Gastrocnemius medialis (tissue), 4 donors: ENCODE measurements around the gene MSTN. TPM values are rescaled to one million over a fixed set of nuclear protein-coding genes. Genes with fewer than 3 reads are reported as not detected.

Experiments
- ATAC-seq, 2 donors: fragments of 150-250 bp; one replicate each; pipeline ENCODE4 v1.9.1; 2016
- DNase-seq, 2 donors: peaks; one replicate each; pipeline ENCODE4 v3.0.0-alpha.2; 2019
- H3K27ac ChIP-seq, 4 donors: fragments of 200-600 bp; sonication (generic); 1 replicate in 1 of 4; 2 replicates in 3 of 4; pipeline ENCODE4 v1.5.1; 2016 to 2018; ENCODE audit warnings: mild to moderate bottlenecking in 2 of 4, moderate library complexity in 1 of 4
- H3K27me3 ChIP-seq, 3 donors: fragments of 200-600 bp; sonication (generic) in 2 of 3; 1 replicate in 1 of 3; 2 replicates in 2 of 3; pipeline versions ENCODE4 v1.5.1 to v1.6.0; 2016 to 2019; ENCODE audit warnings: mild to moderate bottlenecking in 1 of 3, moderate library complexity in 1 of 3
- H3K36me3 ChIP-seq, 2 donors: fragments of 200-600 bp; sonication (generic) in 1 of 2; one replicate each; pipeline ENCODE4 v1.5.1; 2017 to 2018
- H3K4me1 ChIP-seq, 2 donors: fragments of 200-600 bp; sonication (generic) in 1 of 2; one replicate each; pipeline ENCODE4 v1.5.1; 2016 to 2017; ENCODE audit warnings: mild to moderate bottlenecking in 2 of 2
- H3K4me3 ChIP-seq, 4 donors: fragments of 200-600 bp; sonication (generic) in 3 of 4; 1 replicate in 1 of 4; 2 replicates in 3 of 4; pipeline ENCODE4 v1.5.1; 2016 to 2019; ENCODE audit warnings: mild to moderate bottlenecking in 2 of 4
- H3K9me3 ChIP-seq, 3 donors: fragments of 200-600 bp; sonication (generic) in 2 of 3; 1 replicate in 1 of 3; 2 replicates in 2 of 3; pipeline ENCODE4 v1.5.1; 2016 to 2019
- CTCF ChIP-seq, 5 experiments: fragments of 450-650 bp in 3 of 5; fragments of 200-600 bp in 2 of 5; sonication (generic) in 2 of 5; IDR thresholded peaks in 4 of 5; conservative IDR thresholded peaks in 1 of 5; 1 replicate in 4 of 5; 2 replicates in 1 of 5; pipeline ENCODE4 v1.5.1; 2016 to 2019; ENCODE audit warnings: antibody characterized with exemption in 5 of 5, mild to moderate bottlenecking in 3 of 5, moderate library complexity in 3 of 5
- POLR2A ChIP-seq, 2 donors: fragments of 450-650 bp; IDR thresholded peaks; one replicate each; pipeline ENCODE4 v1.6.1; 2017; ENCODE audit warnings: antibody characterized with exemption in 2 of 2, mild to moderate bottlenecking in 2 of 2, moderate library complexity in 2 of 2
- in situ Hi-C, 4 donors: fragments of 200-750 bp; cut with MboI; loops; one replicate each; pipeline versions ENCODE4 v1.15.0 to v1.8.0; 2017; ENCODE audit warnings: low sequenced_read_pairs in 4 of 4
- intact Hi-C: fragments of 100-400 bp; cut with DNase I; formaldehyde crosslinking; loops from one replicate; pipeline ENCODE4 v1.15.1; 2023; ENCODE audit warnings: low total_unique reads
- total RNA-seq, 4 donors: library from RNA; depleted of rRNA; stranded (reverse); fragments of >200 nt; gene quantifications; one replicate each; pipeline versions ENCODE4 v1.1.0 to v1.2.3, GENCODE V29; 2016

MSTN gene
- total RNA-seq, 4 donors from 2014 or later: 0.11 to 6.2 (median 1.2) TPM

GRCh38 chr2:190080527-190081049 is 18.1 kb upstream of the MSTN start:
- in situ Hi-C loops (loop anchor here (10.0 to 25.0 kb wide), 7 partner anchors 94 to 732 kb away; a partner anchor contains a TSS), intact Hi-C loops (no loop called here)
- no peak overlapping the region for H3K4me3 ChIP-seq
- DNase-seq (no peak), ATAC-seq (peak in 1 of 2 donors; percentile 30)
- H3K4me1 ChIP-seq: no peaks in the 10 kb centered on the region
- H3K36me3 ChIP-seq: no peaks in the 10 kb centered on the region
- TF ChIP-seq POLR2A (IDR thresholded peaks at IDR 0.05) (no peak), CTCF (IDR thresholded peaks at IDR 0.05 in 4 of 5, conservative IDR thresholded peaks at IDR 0.05 in 1 of 5) (no peak)
- no peak overlapping the region for H3K27ac ChIP-seq
- no peaks in the 10 kb centered on the region for H3K27me3 ChIP-seq
- H3K9me3 ChIP-seq: peaks cover 0 to 10% (median 0%) of the 10 kb centered on the region in 3 donors

DNA sequence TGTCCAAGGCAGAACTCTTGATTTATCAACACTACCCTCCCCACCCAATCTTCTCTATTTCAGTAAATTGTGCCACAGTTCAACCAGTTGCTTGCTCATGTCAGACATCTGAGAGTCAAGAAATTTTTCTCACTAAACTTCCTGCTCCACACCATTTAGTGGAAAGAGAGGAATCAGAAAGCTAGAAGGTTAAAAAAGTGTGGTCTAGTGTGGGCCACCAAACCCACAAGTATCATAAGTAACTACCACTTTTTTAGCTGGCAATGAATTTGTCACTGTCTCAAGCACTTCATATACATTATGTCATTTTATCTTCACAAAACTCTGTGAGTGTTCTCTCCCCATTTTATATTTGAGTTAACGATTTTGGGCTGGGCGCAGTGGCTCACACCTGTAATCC is 16.6 kb upstream of the MSTN start:
- no peak for ATAC-seq
- no peaks in the 10 kb centered on the region for H3K4me1 ChIP-seq
- intact Hi-C loops: no loop called here

DNA sequence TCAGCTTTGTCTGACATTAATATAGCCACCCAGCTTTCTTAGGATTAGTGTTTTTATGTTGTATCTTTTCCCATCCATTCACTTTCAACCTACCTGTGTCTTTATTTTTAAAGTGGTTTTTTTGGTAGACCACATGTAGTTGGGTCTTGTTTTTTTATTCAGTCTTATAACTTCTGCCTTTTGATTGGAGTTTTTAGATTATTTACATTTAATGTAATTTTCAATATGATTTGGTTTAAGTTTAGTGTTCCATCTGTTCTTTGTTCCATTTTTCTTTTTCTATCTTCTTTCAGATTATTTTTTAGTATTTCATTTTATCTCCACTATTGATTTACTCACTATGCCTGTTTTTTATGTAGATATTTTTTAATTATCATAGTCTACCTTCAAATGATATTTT is 13.1 kb upstream of the MSTN start:
- DNase-seq (no peak), ATAC-seq (no peak)
- no peak overlapping the region for H3K27ac ChIP-seq
- no peaks in the 10 kb centered on the region for H3K36me3 ChIP-seq
- no peaks in the 10 kb centered on the region for H3K27me3 ChIP-seq
- H3K9me3 ChIP-seq: peaks cover 0 to 12% (median 0%) of the 10 kb centered on the region in 3 donors
- intact Hi-C loops (no loop called here), in situ Hi-C loops (loop anchor here (10.0 to 25.0 kb wide), 5 partner anchors 112 to 737 kb away; a partner anchor contains a TSS)
- H3K4me1 ChIP-seq: no peaks in the 10 kb centered on the region
- TF ChIP-seq CTCF (IDR thresholded peaks at IDR 0.05 in 4 of 5, conservative IDR thresholded peaks at IDR 0.05 in 1 of 5) (no peak), POLR2A (IDR thresholded peaks at IDR 0.05) (no peak)
- no peak overlapping the region for H3K4me3 ChIP-seq

More for the DNA sequence above, 16.6 kb upstream of the MSTN start:
- peaks cover 0 to 12% (median 0%) of the 10 kb centered on the region in 3 donors for H3K9me3 ChIP-seq
- in situ Hi-C loops: loop anchor here (10.0 to 25.0 kb wide), 5 partner anchors 108 to 733 kb away; a partner anchor contains a TSS
- no peaks in the 10 kb centered on the region for H3K36me3 ChIP-seq
- DNase-seq: no peak
- TF ChIP-seq CTCF (IDR thresholded peaks at IDR 0.05 in 4 of 5, conservative IDR thresholded peaks at IDR 0.05 in 1 of 5) (no peak), POLR2A (IDR thresholded peaks at IDR 0.05) (no peak)
- H3K27ac ChIP-seq: no peak overlapping the region
- H3K4me3 ChIP-seq: no peak overlapping the region
- H3K27me3 ChIP-seq: no peaks in the 10 kb centered on the region

DNA sequence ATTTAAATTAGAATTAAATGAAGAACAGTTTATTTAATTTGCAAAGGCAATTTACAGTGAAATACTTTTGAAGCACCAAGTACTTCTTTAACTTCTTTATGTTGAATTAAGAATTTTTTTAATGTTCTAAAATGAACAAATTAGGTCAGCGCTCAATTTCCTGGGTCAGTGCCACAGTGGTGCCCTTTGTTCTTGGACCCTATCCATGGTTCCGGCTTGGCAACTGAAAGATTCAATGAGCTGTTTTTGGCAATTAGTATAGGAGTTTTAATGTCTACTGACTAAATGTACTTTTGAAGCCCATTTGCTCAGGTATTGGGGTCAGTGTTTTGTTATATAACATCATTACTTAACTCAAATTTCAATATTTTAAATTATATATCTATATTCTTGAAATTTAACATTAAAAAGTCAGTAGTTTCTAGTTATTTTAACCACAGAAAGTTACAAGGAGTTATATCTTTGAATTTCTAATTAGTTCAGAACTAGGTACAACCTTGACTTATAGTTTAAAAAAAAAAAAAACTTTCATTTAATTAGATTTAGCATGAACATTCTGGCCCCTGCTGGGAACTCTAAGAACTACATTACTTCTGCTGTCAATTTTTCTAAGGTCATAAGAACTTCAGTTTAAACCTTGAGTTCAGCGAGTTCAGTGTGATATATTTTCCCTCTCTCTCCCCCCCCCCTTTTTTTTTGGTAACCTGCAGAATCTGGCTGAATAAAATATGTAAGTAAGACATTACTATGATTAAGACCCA is 7.6 kb upstream of the MSTN start:
- TF ChIP-seq POLR2A (IDR thresholded peaks at IDR 0.05) (no peak), CTCF (IDR thresholded peaks at IDR 0.05 in 4 of 5, conservative IDR thresholded peaks at IDR 0.05 in 1 of 5) (peak in 4 of 5 experiments; percentile 55 to 67 (median 61))
- H3K4me1 ChIP-seq: peaks cover 0 to 6% of the 10 kb centered on the region in 2 donors
- H3K27me3 ChIP-seq: no peaks in the 10 kb centered on the region
- H3K9me3 ChIP-seq: no peaks in the 10 kb centered on the region
- intact Hi-C loops: loop anchor here (2.0 to 10.0 kb wide), 3 partner anchors 45 to 405 kb away; partner anchors contain the start of gene ASNSD1
- in situ Hi-C loops: loop anchor here in 3 of 4 donors (10.0 to 25.0 kb wide), 2 partner anchors 275 to 283 kb away; partner anchors contain the start of genes ORMDL1 (in 1 of the 3) and PMS1 (in 1 of the 3)
- ATAC-seq (peak; percentile 69 to 90), DNase-seq (no peak)
- no peak overlapping the region for H3K4me3 ChIP-seq
- H3K27ac ChIP-seq: no peak overlapping the region
- no peaks in the 10 kb centered on the region for H3K36me3 ChIP-seq
